Kidney (tissue), 14 donors: ENCODE measurements around the gene TADA1. TPM values are rescaled to one million over a fixed set of nuclear protein-coding genes. Genes with fewer than 3 reads are reported as not detected.

Source experiments
- DNase-seq, 5 donors: peaks; one replicate each; pipeline ENCODE4 v3.0.0-alpha.2; 2013 to 2020
- FAIRE-seq: peaks from 2 replicates; lab custom pipeline; 2012; peaks lifted over from hg19 to GRCh38; lab: Jason Lieb, UNC
- H3K27ac ChIP-seq, 2 donors: one replicate each; pipeline ENCODE4 v1.7.0; 2013; ENCODE audit warnings: low read depth in 2 of 2, low read length in 2 of 2, inconsistent platforms in 1 of 2
- H3K27me3 ChIP-seq: one replicate; pipeline ENCODE4 v1.7.1; 2013; ENCODE audit warnings: low read length, inconsistent platforms; ENCODE audit not compliant: control insufficient read depth, insufficient read depth
- H3K36me3 ChIP-seq, 3 donors: one replicate each; pipeline versions ENCODE4 v1.7.0 to v1.7.1; 2013; ENCODE audit warnings: low read length in 3 of 3, control low read depth in 1 of 3, inconsistent platforms in 1 of 3; ENCODE audit not compliant: insufficient read depth in 3 of 3, control insufficient read depth in 2 of 3
- H3K4me1 ChIP-seq, 3 donors: one replicate each; pipeline versions ENCODE4 v1.7.0 to v1.7.1; 2013; ENCODE audit warnings: low read length in 3 of 3, inconsistent platforms in 1 of 3, low read depth in 1 of 3; ENCODE audit not compliant: control insufficient read depth in 2 of 3, insufficient read depth in 2 of 3
- H3K4me3 ChIP-seq, 3 donors: one replicate each; pipeline versions ENCODE4 v1.7.0 to v1.8.1; 2013; ENCODE audit warnings: low read length in 3 of 3, control low read depth in 1 of 3, inconsistent platforms in 1 of 3
- H3K9ac ChIP-seq, 3 donors: one replicate each; pipeline versions ENCODE4 v1.7.0 to v1.7.1; 2013; ENCODE audit warnings: low read length in 3 of 3, control low read depth in 1 of 3, inconsistent platforms in 1 of 3
- H3K9me3 ChIP-seq, 3 donors: one replicate each; pipeline versions ENCODE4 v1.7.0 to v1.7.1; 2013; ENCODE audit warnings: low read length in 3 of 3, control low read depth in 1 of 3, inconsistent platforms in 1 of 3; ENCODE audit not compliant: control insufficient read depth in 2 of 3, insufficient read depth in 1 of 3
- intact Hi-C: fragments of 100-400 bp; cut with DNase I; formaldehyde crosslinking; loops from one replicate; pipeline ENCODE4 v1.11.1; 2022
- polyA plus RNA-seq: library from polyadenylated mRNA; stranded (reverse); fragments of 350-450 nt; fragmentation: Illumina TruSeq; extraction: RNeasy Lipid Tissue Mini Kit (QIAGEN cat#74804); gene quantifications from one replicate; pipeline ENCODE4 v1.2.3, GENCODE V29; 2014; ENCODE audit warnings: low read depth, low replicate concordance; ENCODE audit not compliant: insufficient read depth
- total RNA-seq: library from RNA; stranded (reverse); fragmentation: NEBNext Ultra II Directional; extraction: Animal tissue kit (Norgen Biotek cat#: 25700); gene quantifications from one replicate; pipeline ENCODE4 v1.2.1, GENCODE V29; 2021
- TF ChIP-seq, protein P1 (sequence below): IDR thresholded peaks from 3 replicates; pipeline ENCODE4 v1.5.1; 2012; ENCODE audit warnings: mild to moderate bottlenecking, moderate library complexity, borderline replicate concordance; ENCODE audit not compliant: insufficient read depth; ENCODE audit errors: extremely low read depth
- donor health status: control.
- donor health status: control.
- donor health status: control.
- donor health status: control.
- donor health status: control.
- donor health status: DM: yes; HTN: yes; CAD: no.
- donor health status: Normal renal cell carcinoma (clear cell type).

TADA1 gene
- total and polyA plus RNA-seq, 2 donors from 2014 or later = 11.5 to 13.7 TPM

DNA sequence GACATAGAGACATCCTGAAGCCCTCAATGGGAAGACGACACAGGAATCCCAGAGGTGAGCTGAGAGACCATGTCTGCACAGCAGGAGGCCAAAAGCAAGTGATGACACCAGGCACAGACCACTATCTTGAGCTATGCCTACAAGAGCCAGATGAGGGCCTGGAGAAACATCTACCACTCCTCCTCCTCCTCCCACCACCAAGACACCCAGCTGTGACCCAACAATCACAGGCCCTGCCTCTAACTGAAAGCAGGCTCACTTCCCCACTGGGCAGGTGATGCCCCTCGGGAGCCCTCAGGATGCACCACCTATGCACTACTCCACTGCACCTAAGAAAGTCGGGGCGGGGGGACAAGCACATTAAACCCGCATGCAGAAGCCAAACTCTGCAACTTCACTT lies 16.5 kb downstream of the TADA1 start:
- peaks cover 11 to 37% (median 33%) of the 10 kb centered on the region in 3 donors for H3K36me3 ChIP-seq
- TF ChIP-seq, protein P1, sequence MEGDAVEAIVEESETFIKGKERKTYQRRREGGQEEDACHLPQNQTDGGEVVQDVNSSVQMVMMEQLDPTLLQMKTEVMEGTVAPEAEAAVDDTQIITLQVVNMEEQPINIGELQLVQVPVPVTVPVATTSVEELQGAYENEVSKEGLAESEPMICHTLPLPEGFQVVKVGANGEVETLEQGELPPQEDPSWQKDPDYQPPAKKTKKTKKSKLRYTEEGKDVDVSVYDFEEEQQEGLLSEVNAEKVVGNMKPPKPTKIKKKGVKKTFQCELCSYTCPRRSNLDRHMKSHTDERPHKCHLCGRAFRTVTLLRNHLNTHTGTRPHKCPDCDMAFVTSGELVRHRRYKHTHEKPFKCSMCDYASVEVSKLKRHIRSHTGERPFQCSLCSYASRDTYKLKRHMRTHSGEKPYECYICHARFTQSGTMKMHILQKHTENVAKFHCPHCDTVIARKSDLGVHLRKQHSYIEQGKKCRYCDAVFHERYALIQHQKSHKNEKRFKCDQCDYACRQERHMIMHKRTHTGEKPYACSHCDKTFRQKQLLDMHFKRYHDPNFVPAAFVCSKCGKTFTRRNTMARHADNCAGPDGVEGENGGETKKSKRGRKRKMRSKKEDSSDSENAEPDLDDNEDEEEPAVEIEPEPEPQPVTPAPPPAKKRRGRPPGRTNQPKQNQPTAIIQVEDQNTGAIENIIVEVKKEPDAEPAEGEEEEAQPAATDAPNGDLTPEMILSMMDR = no peak
- no peak for FAIRE-seq

DNA sequence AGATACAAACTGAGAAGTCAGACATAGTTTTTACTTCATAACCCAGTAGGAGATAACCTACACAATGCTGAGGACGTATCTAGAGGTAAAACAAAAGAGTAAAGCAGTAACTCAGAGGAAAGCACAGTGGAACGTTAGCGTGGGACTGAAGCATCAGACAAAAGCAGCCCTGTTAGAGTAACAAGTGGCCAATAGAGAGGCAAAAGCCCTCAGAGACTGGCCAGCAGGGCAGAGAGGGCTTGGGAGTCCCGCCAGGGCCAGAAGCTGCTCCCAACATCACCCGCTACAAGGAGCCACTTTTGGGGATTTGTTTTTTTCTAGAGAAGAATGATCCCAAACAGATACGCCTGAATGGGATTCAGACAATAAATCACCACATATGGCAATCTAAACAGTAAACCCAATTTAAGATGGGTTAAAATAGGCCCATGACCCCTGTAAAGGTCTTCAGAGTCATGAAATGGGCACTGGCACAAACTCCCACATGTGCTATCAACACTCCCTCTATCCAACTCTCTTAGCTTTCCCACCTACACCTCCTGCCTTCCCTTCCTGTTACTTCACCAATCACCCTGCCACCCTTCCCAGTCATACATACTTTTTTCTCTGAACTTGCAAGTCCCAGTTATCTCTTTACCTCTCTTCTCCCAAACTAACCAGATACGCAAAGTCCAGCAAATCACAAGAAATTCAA lies 17.2 kb downstream of the TADA1 start:
- FAIRE-seq (no peak), DNase-seq (no peak)
- TF ChIP-seq, protein P1 = no peak
- Histone ChIP-seq H3K36me3 (peaks cover 11 to 40% (median 36%) of the 10 kb centered on the region in 3 donors), H3K4me3 (no peak overlapping the region), H3K9ac (no peak overlapping the region), H3K27ac (no peak overlapping the region), H3K9me3 (no peaks in the 10 kb centered on the region), H3K4me1 (no peaks in the 10 kb centered on the region), H3K27me3 (no peaks in the 10 kb centered on the region)
- intact Hi-C loops = no loop called here

More for the DNA sequence above, 16.5 kb downstream of the TADA1 start:
- Histone ChIP-seq H3K4me3 (no peak overlapping the region), H3K4me1 (no peaks in the 10 kb centered on the region), H3K27me3 (no peaks in the 10 kb centered on the region), H3K9me3 (no peaks in the 10 kb centered on the region), H3K27ac (no peak overlapping the region), H3K9ac (no peak overlapping the region)
- intact Hi-C loops = no loop called here
- DNase-seq = no peak

DNA sequence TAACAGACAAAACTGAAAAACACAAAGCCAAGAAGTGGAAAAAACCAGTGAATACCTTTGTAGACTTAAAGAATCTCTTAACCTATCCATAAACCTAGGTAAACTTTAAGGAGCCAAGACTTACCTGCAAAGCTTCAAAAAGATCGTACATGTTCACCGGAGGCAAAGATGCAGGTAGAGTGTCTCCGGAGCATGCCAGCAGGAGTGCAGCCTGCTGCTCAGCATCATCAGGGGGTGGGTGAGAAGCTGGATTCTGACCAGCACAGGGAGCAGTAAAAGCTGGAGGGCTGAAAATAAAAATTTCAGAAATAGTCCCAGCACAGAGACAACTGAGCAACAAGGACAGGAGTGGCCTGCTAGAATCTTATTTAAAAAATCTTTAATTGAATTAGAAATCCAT lies 18.1 kb downstream of the TADA1 start:
- H3K27ac ChIP-seq = no peak overlapping the region
- intact Hi-C loops = no loop called here
- peaks cover 11 to 47% (median 37%) of the 10 kb centered on the region in 3 donors for H3K36me3 ChIP-seq
- DNase-seq = no peak
- FAIRE-seq = no peak
- H3K9me3 ChIP-seq = no peaks in the 10 kb centered on the region
- TF ChIP-seq, protein P1 = no peak
- no peak overlapping the region for H3K4me3 ChIP-seq
- no peak overlapping the region for H3K9ac ChIP-seq
- H3K27me3 ChIP-seq = no peaks in the 10 kb centered on the region
- no peaks in the 10 kb centered on the region for H3K4me1 ChIP-seq
